ENCODE results near the gene TATDN3. TPM values are rescaled to one million over a fixed set of nuclear protein-coding genes. Genes with fewer than 3 reads are reported as not detected.

Gene TATDN3
- total RNA-seq, 2 experiments from 2014 or later, result 35.4 to 52.5 TPM

DNA sequence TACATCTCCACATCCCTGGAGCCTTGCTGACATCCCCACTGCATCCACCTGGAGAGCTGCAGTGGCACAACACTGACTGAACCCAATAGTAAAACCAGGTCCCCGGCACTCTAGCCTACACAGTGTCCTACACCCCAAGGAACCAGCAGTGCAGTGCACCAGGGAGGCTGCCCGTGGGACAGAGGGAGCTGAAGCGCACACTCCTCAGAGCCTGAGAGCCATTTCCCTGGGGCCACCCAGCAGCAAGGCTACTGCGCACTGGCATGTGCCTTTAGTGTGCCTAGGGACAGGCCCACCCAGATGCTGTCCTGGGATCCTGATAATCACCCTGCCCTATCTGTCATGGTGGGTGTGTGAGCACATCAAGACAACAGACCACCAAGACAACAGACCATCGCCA is 32.0 kb upstream of the TATDN3 start:
- no TSS peak for BruUV-seq (replicated peaks)
- TF ChIP-seq, protein P1, sequence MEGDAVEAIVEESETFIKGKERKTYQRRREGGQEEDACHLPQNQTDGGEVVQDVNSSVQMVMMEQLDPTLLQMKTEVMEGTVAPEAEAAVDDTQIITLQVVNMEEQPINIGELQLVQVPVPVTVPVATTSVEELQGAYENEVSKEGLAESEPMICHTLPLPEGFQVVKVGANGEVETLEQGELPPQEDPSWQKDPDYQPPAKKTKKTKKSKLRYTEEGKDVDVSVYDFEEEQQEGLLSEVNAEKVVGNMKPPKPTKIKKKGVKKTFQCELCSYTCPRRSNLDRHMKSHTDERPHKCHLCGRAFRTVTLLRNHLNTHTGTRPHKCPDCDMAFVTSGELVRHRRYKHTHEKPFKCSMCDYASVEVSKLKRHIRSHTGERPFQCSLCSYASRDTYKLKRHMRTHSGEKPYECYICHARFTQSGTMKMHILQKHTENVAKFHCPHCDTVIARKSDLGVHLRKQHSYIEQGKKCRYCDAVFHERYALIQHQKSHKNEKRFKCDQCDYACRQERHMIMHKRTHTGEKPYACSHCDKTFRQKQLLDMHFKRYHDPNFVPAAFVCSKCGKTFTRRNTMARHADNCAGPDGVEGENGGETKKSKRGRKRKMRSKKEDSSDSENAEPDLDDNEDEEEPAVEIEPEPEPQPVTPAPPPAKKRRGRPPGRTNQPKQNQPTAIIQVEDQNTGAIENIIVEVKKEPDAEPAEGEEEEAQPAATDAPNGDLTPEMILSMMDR (conservative IDR thresholded peaks at IDR 0.05; ENCODE audit: low read length), result no peak
- TF ChIP-seq EZH2phosphoT487 (IDR thresholded peaks at IDR 0.05; ENCODE audit: borderline replicate concordance, low read depth, low read length), result no peak
- no peaks in the 10 kb centered on the region; the same call in 1 of the 2 replicates for H4K20me1 ChIP-seq (ENCODE audit: insufficient read depth, low read length)
- H3K27ac ChIP-seq (ENCODE audit: low read depth, low read length, poor library complexity, severe bottlenecking), result no peak overlapping the region
- no peak overlapping the region for H3K4me2 ChIP-seq (ENCODE audit: low read length)
- H2AFZ ChIP-seq (ENCODE audit: low read length), result no peak overlapping the region
- H3K9me2 ChIP-seq (ENCODE audit: insufficient read depth, low read length), result no peaks in the 10 kb centered on the region
- H3K9me3 ChIP-seq (ENCODE audit: low read length), result no peaks in the 10 kb centered on the region
- peaks cover 66% of the 10 kb centered on the region for H3K36me3 ChIP-seq (ENCODE audit: insufficient read depth, low read length)
- ChIA-PET CTCF (ENCODE audit: unreplicated experiment) (interaction anchor here (0.7 kb wide), 1 partner anchor 255 kb away, joined by 3 read pairs; no protein-coding TSS in a partner anchor), POLR2A (interaction anchor here (0.9 kb wide), 1 partner anchor 10 kb away, joined by 3 read pairs; no protein-coding TSS in a partner anchor)
- intact Hi-C loops (cut with micrococcal nuclease; ENCODE audit: unreplicated experiment), result loop anchor here (5.0 kb wide), 1 partner anchor 92 kb away; no protein-coding TSS in a partner anchor
- peaks cover 10% of the 10 kb centered on the region for H3K4me1 ChIP-seq (ENCODE audit: insufficient read depth, low read length, poor library complexity, severe bottlenecking)
- no peak overlapping the region for H3K4me3 ChIP-seq (ENCODE audit: low read depth, low read length, poor library complexity, severe bottlenecking)
- DNase-seq (ENCODE audit: low spot score), result no peak
- peaks cover 45% of the 10 kb centered on the region for H3K79me2 ChIP-seq (ENCODE audit: insufficient read depth, low read depth, low read length)

DNA sequence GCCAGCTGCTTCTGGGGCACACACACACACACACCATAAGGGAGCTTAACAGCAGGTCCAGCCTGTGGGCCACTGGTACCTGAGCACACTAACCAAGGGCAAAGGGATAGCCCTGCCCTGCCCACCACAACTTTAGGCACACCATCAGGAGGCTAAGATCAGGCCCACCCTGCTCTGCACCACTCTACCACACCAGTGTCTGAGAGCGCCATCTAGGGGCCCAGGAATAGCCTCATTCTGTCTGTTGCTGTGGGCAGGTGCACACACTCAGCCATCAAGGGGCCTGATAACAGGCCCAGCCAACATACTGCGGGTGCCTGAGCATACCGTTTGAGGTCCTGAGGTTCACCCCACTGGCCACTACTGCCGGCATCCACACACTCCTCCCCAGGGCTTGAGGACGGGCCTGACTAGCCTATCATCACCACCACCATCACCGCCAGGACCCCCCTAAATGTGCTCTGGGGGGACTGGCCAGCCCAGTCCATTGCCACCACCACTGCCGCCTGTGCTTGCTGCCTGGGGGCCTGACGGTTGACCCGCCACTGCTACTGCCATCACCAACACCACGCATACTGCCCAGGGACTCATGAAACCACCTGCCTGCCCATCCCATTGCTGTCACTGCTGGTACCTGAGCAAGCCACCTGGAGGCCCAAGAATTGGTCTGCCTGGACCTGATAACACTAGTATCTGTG is 31.4 kb upstream of the TATDN3 start:
- Histone ChIP-seq H3K9me3 (ENCODE audit: low read length) (no peaks in the 10 kb centered on the region), H2AFZ (ENCODE audit: low read length) (no peak overlapping the region), H3K79me2 (ENCODE audit: insufficient read depth, low read depth, low read length) (peaks cover 45% of the 10 kb centered on the region), H3K4me3 (ENCODE audit: low read depth, low read length, poor library complexity, severe bottlenecking) (no peak overlapping the region), H4K20me1 (ENCODE audit: insufficient read depth, low read length) (no peaks in the 10 kb centered on the region; the same call in 1 of the 2 replicates), H3K4me2 (ENCODE audit: low read length) (no peak overlapping the region), H3K36me3 (ENCODE audit: insufficient read depth, low read length) (peaks cover 71% of the 10 kb centered on the region), H3K4me1 (ENCODE audit: insufficient read depth, low read length, poor library complexity, severe bottlenecking) (peaks cover 5% of the 10 kb centered on the region), H3K27ac (ENCODE audit: low read depth, low read length, poor library complexity, severe bottlenecking) (no peak overlapping the region), H3K9me2 (ENCODE audit: insufficient read depth, low read length) (no peaks in the 10 kb centered on the region)
- ChIA-PET CTCF (ENCODE audit: unreplicated experiment) (interaction anchor here (0.7 kb wide), 1 partner anchor 254 kb away, joined by 3 read pairs; no protein-coding TSS in a partner anchor), POLR2A (interaction anchor here (0.9 kb wide), 1 partner anchor 9 kb away, joined by 3 read pairs; no protein-coding TSS in a partner anchor)
- TF ChIP-seq EZH2phosphoT487 (IDR thresholded peaks at IDR 0.05; ENCODE audit: borderline replicate concordance, low read depth, low read length), result no peak
- TF ChIP-seq, protein P1 (conservative IDR thresholded peaks at IDR 0.05; ENCODE audit: low read length), result peak; percentile 73
- no TSS peak for BruUV-seq (replicated peaks)
- peak; percentile 33 for DNase-seq (ENCODE audit: low spot score)
- intact Hi-C loops (cut with micrococcal nuclease; ENCODE audit: unreplicated experiment), result loop anchor here (5.0 kb wide), 1 partner anchor 93 kb away; no protein-coding TSS in a partner anchor

DNA sequence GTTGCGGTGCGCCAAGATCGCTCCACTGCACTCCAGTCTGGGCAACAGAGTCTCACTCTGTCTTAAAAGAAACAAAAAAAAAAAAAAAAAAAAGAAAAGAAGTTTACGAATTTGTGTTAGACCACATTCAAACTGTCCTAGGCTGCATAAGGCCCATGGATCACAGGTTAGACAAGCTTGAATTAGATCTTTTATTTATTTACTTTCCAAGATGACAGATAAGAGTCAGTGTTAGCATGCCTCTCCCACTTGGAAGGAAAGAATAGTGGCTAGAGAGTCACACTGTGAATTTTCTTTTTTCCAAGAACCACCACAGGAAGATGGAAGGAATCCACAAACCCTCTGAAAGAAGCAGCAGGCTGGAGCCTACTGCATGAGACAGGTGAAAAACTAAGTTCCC is 29.5 kb upstream of the TATDN3 start:
- Histone ChIP-seq H3K4me3 (ENCODE audit: low read depth, low read length, poor library complexity, severe bottlenecking) (no peak overlapping the region), H3K79me2 (ENCODE audit: insufficient read depth, low read depth, low read length) (peaks cover 44% of the 10 kb centered on the region), H4K20me1 (ENCODE audit: insufficient read depth, low read length) (no peaks in the 10 kb centered on the region; the same call in 1 of the 2 replicates), H3K4me1 (ENCODE audit: insufficient read depth, low read length, poor library complexity, severe bottlenecking) (no peaks in the 10 kb centered on the region), H3K4me2 (ENCODE audit: low read length) (no peak overlapping the region), H3K27ac (ENCODE audit: low read depth, low read length, poor library complexity, severe bottlenecking) (no peak overlapping the region), H3K36me3 (ENCODE audit: insufficient read depth, low read length) (peaks cover 84% of the 10 kb centered on the region), H2AFZ (ENCODE audit: low read length) (no peak overlapping the region), H3K9me2 (ENCODE audit: insufficient read depth, low read length) (no peaks in the 10 kb centered on the region), H3K9me3 (ENCODE audit: low read length) (no peaks in the 10 kb centered on the region)
- intact Hi-C loops (cut with micrococcal nuclease; ENCODE audit: unreplicated experiment), result loop anchor here (5.0 kb wide), 1 partner anchor 95 kb away; no protein-coding TSS in a partner anchor
- DNase-seq (ENCODE audit: low spot score), result no peak
- ChIA-PET CTCF (ENCODE audit: unreplicated experiment) (no interaction called here), POLR2A (interaction anchor here (0.6 to 0.7 kb wide), 4 partner anchors 26 to 167 kb away, joined by 3 to 4 read pairs (median 4); no protein-coding TSS in a partner anchor)
- no peak for TF ChIP-seq EZH2phosphoT487 (IDR thresholded peaks at IDR 0.05; ENCODE audit: borderline replicate concordance, low read depth, low read length)
- TF ChIP-seq, protein P1 (conservative IDR thresholded peaks at IDR 0.05; ENCODE audit: low read length), result no peak
- BruUV-seq (replicated peaks), result no TSS peak

Data from OCI-LY7 (cell line).